ENCODE results near the gene PPP6C.
"Not testable (repeated sequence)": the region's sequence is repeated elsewhere in the genome, so short reads cannot be mapped to it uniquely, and the experiment has no call there.

PPP6C gene

GRCh38 chr9:125140576-125140975 lies 49.0 kb downstream of the PPP6C start:
- DNase-seq = no peak

GRCh38 chr9:125137200-125137599 lies 52.4 kb downstream of the PPP6C start:
- no peak for DNase-seq

GRCh38 chr9:125134976-125135375 lies 54.6 kb downstream of the PPP6C start:
- DNase-seq = no peak

- DNase-seq = no peak
Measured at GRCh38 chr9:125133403-125134329, 55.9 kb downstream of the PPP6C start.

GRCh38 chr9:125131778-125132177 lies 57.8 kb downstream of the PPP6C start:
- DNase-seq = no peak

GRCh38 chr9:125126019-125126746 lies 63.4 kb downstream of the PPP6C start:
- no peak for DNase-seq

GRCh38 chr9:125125523-125125922 lies 64.1 kb downstream of the PPP6C start:
- no peak for DNase-seq

GRCh38 chr9:125121146-125121545 lies 68.5 kb downstream of the PPP6C start:
- no peak for DNase-seq

- DNase-seq = no peak
Measured at GRCh38 chr9:125119643-125120286, 69.8 kb downstream of the PPP6C start.

- DNase-seq = not testable (repeated sequence)
Measured at GRCh38 chr9:125118696-125119095, 70.9 kb downstream of the PPP6C start.

- DNase-seq = not testable (repeated sequence)
Measured at GRCh38 chr9:125114503-125114902, 75.1 kb downstream of the PPP6C start.

GRCh38 chr9:125110464-125110863 lies 79.1 kb downstream of the PPP6C start:
- no peak for DNase-seq

- DNase-seq = not testable (repeated sequence)
Measured at GRCh38 chr9:125108541-125108940, 81.1 kb downstream of the PPP6C start.

- no peak for DNase-seq
Measured at GRCh38 chr9:125106285-125106893, 83.2 kb downstream of the PPP6C start.

GRCh38 chr9:125103770-125104460 lies 85.7 kb downstream of the PPP6C start:
- DNase-seq = no peak

- DNase-seq = no peak
Measured at GRCh38 chr9:125103021-125103420, 86.6 kb downstream of the PPP6C start.

- no peak for DNase-seq
Measured at GRCh38 chr9:125100822-125101221, 88.8 kb downstream of the PPP6C start.

- no peak for DNase-seq
Measured at GRCh38 chr9:125099816-125100215, 89.8 kb downstream of the PPP6C start.

All from DMS 273 treated with DMSO at 0.1 percent for 48 hours (cell line).